ENCODE results near the gene ATP13A3.

- TF ChIP-seq CTCF (IDR thresholded peaks at IDR 0.05) (no peak), EZH2 (IDR thresholded peaks at IDR 0.05; ENCODE audit: borderline replicate concordance, insufficient read depth, low read depth, low read length, poor library complexity, severe bottlenecking) (no peak)
Measured at GRCh38 chr3:194474675-194475074, 12.1 kb downstream of the ATP13A3 start.

All from B cell (primary cell).